GM12801 (cell line): ENCODE data around the gene COX10.

Source experiments
- CTCF ChIP-seq: IDR thresholded peaks from one replicate; pipeline ENCODE4 v1.5.1; 2011; ENCODE audit warnings: control low read depth; ENCODE audit not compliant: insufficient read length; ENCODE audit errors: extremely low read depth

COX10 gene

GRCh38 chr17:14094676-14095601 is 25.6 kb downstream of the COX10 start:
- no peak for TF ChIP-seq CTCF

GRCh38 chr17:14095631-14096030 is 26.3 kb downstream of the COX10 start:
- no peak for TF ChIP-seq CTCF

- TF ChIP-seq CTCF, result no peak
Observed at GRCh38 chr17:14098246-14098645, 28.9 kb downstream of the COX10 start.

GRCh38 chr17:14101976-14102375 is 32.7 kb downstream of the COX10 start:
- TF ChIP-seq CTCF, result no peak

- TF ChIP-seq CTCF, result no peak
Observed at GRCh38 chr17:14103836-14104235, 34.5 kb downstream of the COX10 start.

GRCh38 chr17:14104734-14105133 is 35.4 kb downstream of the COX10 start:
- TF ChIP-seq CTCF, result no peak

GRCh38 chr17:14107889-14108288 is 38.6 kb downstream of the COX10 start:
- no peak for TF ChIP-seq CTCF
